ENCODE data around the gene TEKT5. TPM values are rescaled to one million over a fixed set of nuclear protein-coding genes. Genes with fewer than 3 reads are reported as not detected.

Gene TEKT5
- total and polyA plus RNA-seq, 4 donors = 0.13 to 0.92 TPM; not detected in 2

- Histone ChIP-seq H3K27ac (ENCODE audit: low read depth in 1 of 2, low read length in 2 of 2) (peak overlapping the region; percentile 96 to 99), H3K4me3 (ENCODE audit: low read depth in 1 of 3, low read length in 3 of 3) (peak overlapping the region in 1 of 3 donors; percentile 62), H3K36me3 (ENCODE audit: control insufficient read depth in 4 of 4, insufficient read depth in 3 of 4, low read depth in 1 of 4, low read length in 3 of 4) (peaks cover 5 to 8% (median 7%) of the 10 kb centered on the region in 4 donors), H3K9me3 (ENCODE audit: control insufficient read depth in 4 of 4, low read length in 3 of 4) (no peaks in the 10 kb centered on the region), H3K4me1 (ENCODE audit: control insufficient read depth in 4 of 4, insufficient read depth in 4 of 4, low read length in 3 of 4) (peaks cover 5 to 17% (median 13%) of the 10 kb centered on the region in 4 donors), H3K9ac (ENCODE audit: low read depth in 1 of 2, low read length in 2 of 2) (peak overlapping the region in 1 of 2 donors; percentile 3), H3K27me3 (ENCODE audit: control insufficient read depth in 4 of 4, insufficient read depth in 4 of 4, low read length in 3 of 4) (no peaks in the 10 kb centered on the region)
- DNase-seq (ENCODE audit: low spot score) = no peak
- TF ChIP-seq RAD21 (IDR thresholded peaks at IDR 0.05) (no peak), MAX (IDR thresholded peaks at IDR 0.05) (no peak), TAF1 (conservative IDR thresholded peaks at IDR 0.05) (no peak), YY1 (IDR thresholded peaks at IDR 0.05) (no peak), ATF3 (IDR thresholded peaks at IDR 0.05) (no peak), FOXA2 (IDR thresholded peaks at IDR 0.05) (no peak), GABPA (IDR thresholded peaks at IDR 0.05 in 1 of 2, conservative IDR thresholded peaks at IDR 0.05 in 1 of 2) (no peak), CTCF (IDR thresholded peaks at IDR 0.05; ENCODE audit: low read depth, low read length, missing input control) (no peak), RXRA (IDR thresholded peaks at IDR 0.05) (no peak), FOXA1 (IDR thresholded peaks at IDR 0.05) (no peak), JUND (IDR thresholded peaks at IDR 0.05) (no peak), REST (IDR thresholded peaks at IDR 0.05) (no peak), HNF4A (conservative IDR thresholded peaks at IDR 0.05) (no peak), SP1 (IDR thresholded peaks at IDR 0.05) (no peak), NR2F2 (IDR thresholded peaks at IDR 0.05) (no peak), ZBTB33 (IDR thresholded peaks at IDR 0.05) (no peak), HNF4G (IDR thresholded peaks at IDR 0.05) (no peak), EGR1 (IDR thresholded peaks at IDR 0.05; ENCODE audit: low read depth in 2 of 2) (no peak)
- WGBS = 37% methylated on average over 5 of the region's 5 CpGs
These were observed 48.5 kb upstream of the TEKT5 start for GRCh38 chr16:10743227-10743609.

All from liver (tissue), 9 donors.